Ishikawa (cell line): ENCODE results near the gene ZNF205.

Experiments used
- CEBPB ChIP-seq: IDR thresholded peaks from 2 replicates; pipeline ENCODE4 v1.6.1; 2012
- CREB1 ChIP-seq: IDR thresholded peaks from 2 replicates; pipeline ENCODE4 v1.6.1; 2012; ENCODE audit warnings: low read depth
- EGR1 ChIP-seq: IDR thresholded peaks from 2 replicates; pipeline ENCODE4 v1.6.1; 2012
- EP300 ChIP-seq: IDR thresholded peaks from 2 replicates; pipeline ENCODE4 v1.6.1; 2012; ENCODE audit warnings: borderline replicate concordance
- FOXM1 ChIP-seq: IDR thresholded peaks from 2 replicates; pipeline ENCODE4 v1.6.1; 2012; ENCODE audit warnings: low read depth, borderline replicate concordance
- NFIC ChIP-seq: IDR thresholded peaks from 2 replicates; pipeline ENCODE4 v1.6.1; 2012
- RAD21 ChIP-seq: IDR thresholded peaks from 2 replicates; pipeline ENCODE4 v1.6.1; 2012; ENCODE audit warnings: low read depth
- TAF1 ChIP-seq: IDR thresholded peaks from 2 replicates; pipeline ENCODE4 v1.6.1; 2012; ENCODE audit warnings: low read depth, mild to moderate bottlenecking
- TCF12 ChIP-seq: IDR thresholded peaks from 2 replicates; pipeline ENCODE4 v1.6.1; 2012; ENCODE audit warnings: low read depth
- TEAD4 ChIP-seq: IDR thresholded peaks from 2 replicates; pipeline ENCODE4 v1.6.1; 2012
- YY1 ChIP-seq: IDR thresholded peaks from 2 replicates; pipeline ENCODE4 v1.6.1; 2012; ENCODE audit warnings: low read depth
- ZBTB7A ChIP-seq: IDR thresholded peaks from 2 replicates; pipeline ENCODE4 v1.6.1; 2012; ENCODE audit warnings: low read depth
- TF ChIP-seq, protein P1 (sequence below): IDR thresholded peaks from 2 replicates; pipeline ENCODE4 v1.6.1; 2012
- TF ChIP-seq, protein P2 (sequence below): IDR thresholded peaks from 2 replicates; pipeline ENCODE4 v1.6.1; 2012; ENCODE audit warnings: low read depth, mild to moderate bottlenecking
- TF ChIP-seq, protein P3 (sequence below): IDR thresholded peaks from 2 replicates; pipeline ENCODE4 v1.6.1; 2012

ZNF205 gene

DNA sequence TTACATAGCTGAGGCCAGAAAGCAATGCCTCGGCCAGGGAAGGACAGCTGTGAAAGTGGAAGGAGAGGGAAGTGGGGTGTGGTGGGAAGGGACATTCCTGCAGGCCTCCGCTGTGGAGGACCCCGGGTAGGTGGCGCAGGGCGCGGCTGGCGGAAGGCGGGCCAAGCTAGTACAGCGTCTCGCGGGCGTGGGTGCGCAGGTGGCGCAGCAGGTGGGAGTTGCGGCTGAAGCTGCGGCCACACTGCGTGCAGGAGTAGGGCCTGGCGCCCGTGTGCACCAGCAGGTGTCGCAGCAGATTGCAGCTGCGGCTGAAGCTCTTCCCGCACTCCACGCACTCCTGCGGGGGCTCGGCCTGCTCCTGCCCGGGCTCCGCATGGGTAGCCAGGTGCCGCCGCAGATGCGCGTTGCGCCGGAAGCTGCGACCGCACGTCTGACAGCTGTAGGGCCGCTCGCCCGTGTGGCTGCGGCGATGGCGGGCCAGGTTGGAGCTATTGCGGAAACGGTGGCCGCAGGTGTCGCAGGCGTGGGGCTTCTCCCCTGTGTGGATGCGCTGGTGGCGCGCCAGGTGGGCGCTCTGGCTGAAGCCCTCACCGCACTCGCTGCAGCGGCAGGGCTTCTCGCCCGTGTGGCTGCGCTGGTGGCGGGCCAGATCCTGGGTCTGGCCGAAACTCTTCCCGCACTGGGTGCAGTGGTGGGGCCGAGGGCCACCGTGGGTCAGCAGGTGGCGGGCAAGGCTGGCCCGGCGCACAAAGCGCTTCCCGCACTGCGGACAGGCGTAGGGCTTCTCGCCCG is 23.3 kb upstream of the ZNF205 start:
- TF ChIP-seq RAD21 (peak; percentile 27; the same call in 1 of the 2 replicates), TAF1 (no peak)
- TF ChIP-seq, protein P1, sequence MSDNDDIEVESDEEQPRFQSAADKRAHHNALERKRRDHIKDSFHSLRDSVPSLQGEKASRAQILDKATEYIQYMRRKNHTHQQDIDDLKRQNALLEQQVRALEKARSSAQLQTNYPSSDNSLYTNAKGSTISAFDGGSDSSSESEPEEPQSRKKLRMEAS, result peak; percentile 65

DNA sequence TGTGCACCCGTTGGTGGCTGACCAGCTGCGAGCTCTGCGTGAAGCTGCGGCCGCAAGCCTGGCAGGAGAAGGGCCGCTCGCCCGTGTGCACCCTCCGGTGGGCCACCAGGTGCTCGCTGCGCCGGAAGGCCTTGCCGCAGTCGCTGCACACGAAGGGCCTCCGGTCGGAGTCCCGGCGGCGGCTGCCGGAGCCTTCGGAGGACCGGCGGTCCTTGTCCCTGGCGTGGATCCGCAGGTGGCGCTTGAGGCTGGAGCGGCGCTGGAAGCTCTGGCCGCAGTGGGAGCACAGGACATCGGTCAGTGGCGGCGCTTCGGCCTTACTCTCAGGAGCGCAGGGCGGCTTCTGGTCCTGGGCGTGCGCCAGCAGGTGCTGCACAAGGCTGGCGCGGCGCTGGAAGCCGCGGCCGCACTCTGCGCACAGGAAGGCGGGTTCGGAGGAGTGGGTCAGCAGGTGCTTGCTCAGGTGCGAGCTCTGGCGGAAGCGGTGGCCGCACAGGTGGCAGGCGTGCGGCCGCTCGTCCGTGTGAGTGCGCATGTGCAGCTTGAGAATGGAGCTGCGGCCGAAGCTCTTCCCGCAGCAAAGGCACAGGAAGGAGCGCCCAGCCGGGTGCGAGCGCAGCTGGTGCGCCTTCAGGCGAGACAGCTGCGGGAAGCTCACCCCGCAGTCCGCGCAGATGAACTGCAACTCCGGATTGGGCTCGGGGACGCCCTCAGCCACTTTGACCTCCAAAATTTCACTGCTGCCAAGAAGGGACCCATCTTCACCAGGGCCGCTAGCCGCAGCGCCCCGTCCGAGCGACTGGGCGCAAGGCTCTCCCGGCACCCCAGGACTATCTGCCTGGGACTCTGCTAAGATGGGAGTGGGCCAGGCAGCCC is 22.4 kb upstream of the ZNF205 start:
- TF ChIP-seq RAD21 (no peak), YY1 (no peak), FOXM1 (no peak), ZBTB7A (no peak), TEAD4 (no peak), CREB1 (no peak), CEBPB (no peak), EGR1 (no peak), TAF1 (no peak), NFIC (no peak), EP300 (no peak), TCF12 (no peak)
- TF ChIP-seq, protein P2, sequence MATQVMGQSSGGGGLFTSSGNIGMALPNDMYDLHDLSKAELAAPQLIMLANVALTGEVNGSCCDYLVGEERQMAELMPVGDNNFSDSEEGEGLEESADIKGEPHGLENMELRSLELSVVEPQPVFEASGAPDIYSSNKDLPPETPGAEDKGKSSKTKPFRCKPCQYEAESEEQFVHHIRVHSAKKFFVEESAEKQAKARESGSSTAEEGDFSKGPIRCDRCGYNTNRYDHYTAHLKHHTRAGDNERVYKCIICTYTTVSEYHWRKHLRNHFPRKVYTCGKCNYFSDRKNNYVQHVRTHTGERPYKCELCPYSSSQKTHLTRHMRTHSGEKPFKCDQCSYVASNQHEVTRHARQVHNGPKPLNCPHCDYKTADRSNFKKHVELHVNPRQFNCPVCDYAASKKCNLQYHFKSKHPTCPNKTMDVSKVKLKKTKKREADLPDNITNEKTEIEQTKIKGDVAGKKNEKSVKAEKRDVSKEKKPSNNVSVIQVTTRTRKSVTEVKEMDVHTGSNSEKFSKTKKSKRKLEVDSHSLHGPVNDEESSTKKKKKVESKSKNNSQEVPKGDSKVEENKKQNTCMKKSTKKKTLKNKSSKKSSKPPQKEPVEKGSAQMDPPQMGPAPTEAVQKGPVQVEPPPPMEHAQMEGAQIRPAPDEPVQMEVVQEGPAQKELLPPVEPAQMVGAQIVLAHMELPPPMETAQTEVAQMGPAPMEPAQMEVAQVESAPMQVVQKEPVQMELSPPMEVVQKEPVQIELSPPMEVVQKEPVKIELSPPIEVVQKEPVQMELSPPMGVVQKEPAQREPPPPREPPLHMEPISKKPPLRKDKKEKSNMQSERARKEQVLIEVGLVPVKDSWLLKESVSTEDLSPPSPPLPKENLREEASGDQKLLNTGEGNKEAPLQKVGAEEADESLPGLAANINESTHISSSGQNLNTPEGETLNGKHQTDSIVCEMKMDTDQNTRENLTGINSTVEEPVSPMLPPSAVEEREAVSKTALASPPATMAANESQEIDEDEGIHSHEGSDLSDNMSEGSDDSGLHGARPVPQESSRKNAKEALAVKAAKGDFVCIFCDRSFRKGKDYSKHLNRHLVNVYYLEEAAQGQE, result no peak
- TF ChIP-seq, protein P1, result no peak
- TF ChIP-seq, protein P3, sequence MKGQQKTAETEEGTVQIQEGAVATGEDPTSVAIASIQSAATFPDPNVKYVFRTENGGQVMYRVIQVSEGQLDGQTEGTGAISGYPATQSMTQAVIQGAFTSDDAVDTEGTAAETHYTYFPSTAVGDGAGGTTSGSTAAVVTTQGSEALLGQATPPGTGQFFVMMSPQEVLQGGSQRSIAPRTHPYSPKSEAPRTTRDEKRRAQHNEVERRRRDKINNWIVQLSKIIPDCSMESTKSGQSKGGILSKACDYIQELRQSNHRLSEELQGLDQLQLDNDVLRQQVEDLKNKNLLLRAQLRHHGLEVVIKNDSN, result no peak

DNA sequence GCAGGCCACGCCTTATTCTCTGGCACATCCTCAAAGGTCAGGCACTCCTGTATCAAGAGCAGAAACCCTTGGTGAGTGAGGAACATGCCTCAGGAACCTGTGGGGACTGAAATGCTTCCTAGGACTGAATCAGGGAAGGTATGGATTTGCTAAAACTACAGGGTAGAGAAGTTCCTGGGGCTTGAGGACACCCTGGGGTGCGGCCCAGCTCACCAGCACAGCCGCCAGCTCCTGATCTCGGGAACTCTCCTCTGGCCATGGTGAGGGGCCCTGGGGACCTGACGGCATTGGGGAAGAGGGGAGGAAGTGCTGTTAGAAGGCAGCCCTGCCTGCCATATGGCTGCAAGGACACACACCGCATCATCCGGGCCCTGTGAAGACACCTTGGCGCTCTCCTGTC is 20.8 kb upstream of the ZNF205 start:
- no peak for TF ChIP-seq EGR1
- no peak for TF ChIP-seq YY1
- TF ChIP-seq NFIC, result no peak
- TF ChIP-seq TAF1, result no peak
- TF ChIP-seq RAD21, result no peak
- TF ChIP-seq, protein P3, result no peak
- TF ChIP-seq, protein P1, result no peak
- TF ChIP-seq, protein P2, result no peak
- no peak for TF ChIP-seq EP300

DNA sequence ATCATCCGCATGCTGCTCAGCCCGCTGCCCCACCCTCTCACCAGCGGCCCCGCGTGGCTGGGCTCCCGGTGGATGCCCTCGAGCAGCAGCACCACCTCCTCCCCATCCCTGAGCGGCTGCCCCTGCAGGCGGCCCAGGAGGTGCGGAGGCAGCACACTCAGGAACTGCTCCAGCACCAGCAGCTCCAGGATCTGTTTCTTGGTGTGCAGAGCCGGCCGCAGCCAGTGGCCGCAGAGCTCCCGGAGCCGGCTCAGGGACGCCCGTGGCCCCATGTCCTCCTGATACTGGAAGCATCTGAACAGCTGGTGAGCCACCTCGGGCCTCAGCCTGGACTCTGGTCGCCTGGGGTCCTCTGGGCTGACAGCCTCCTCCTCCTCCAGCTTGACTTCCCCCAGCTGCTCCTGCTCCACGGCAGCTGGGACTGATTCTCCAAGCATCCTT is 19.9 kb upstream of the ZNF205 start:
- no peak for TF ChIP-seq ZBTB7A
- no peak for TF ChIP-seq CREB1
- no peak for TF ChIP-seq RAD21
- no peak for TF ChIP-seq YY1
- TF ChIP-seq, protein P2, result no peak
- no peak for TF ChIP-seq TAF1
- no peak for TF ChIP-seq CEBPB
- TF ChIP-seq FOXM1, result no peak
- TF ChIP-seq, protein P1, result no peak
